ENCODE data around the gene C17orf50. TPM values are rescaled to one million over a fixed set of nuclear protein-coding genes. Genes with fewer than 3 reads are reported as not detected.
A peak's percentile ranks its signal among the peaks of the same experiment; 100 is the strongest.

The C17orf50 gene
- total and polyA plus RNA-seq, 2 of the 13 experiments (the other 11 are each of a cell fraction or from before 2014, with no cell fraction given), result not detected

DNA sequence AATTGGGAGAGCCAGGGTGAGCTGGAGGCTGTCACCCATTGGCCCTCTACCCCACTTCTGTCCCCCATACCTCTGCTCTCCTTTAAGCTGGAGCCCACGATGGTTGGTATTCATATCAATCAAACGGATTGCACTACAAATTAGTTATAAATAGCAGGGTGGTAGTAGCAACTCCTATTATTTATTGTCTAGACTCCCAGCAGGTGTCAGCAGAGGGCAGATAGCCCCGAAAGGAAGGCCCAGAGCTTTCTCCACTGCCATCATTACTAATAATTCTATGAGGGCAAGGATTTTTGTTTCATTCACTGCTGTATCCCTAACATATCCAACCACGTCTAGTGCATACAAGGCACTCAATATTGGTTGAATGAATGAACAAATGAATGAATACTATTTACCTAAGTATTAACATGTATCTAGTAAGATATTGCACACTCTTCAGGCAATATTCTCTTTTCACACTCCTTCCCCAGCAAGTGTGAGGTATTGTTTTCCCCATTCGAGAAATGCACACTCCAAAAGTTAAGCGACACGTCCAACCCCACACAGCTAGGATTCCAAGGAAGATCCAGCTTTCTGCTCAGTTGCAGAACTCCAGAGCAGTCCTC is 6.3 kb downstream of the C17orf50 start (continued):
- TF ChIP-seq HDAC2 (CRISPR knock-in tag; IDR thresholded peaks at IDR 0.05) (no peak), GATA4 (IDR thresholded peaks at IDR 0.05; ENCODE audit: borderline replicate concordance, low read depth) (no peak), ZNF761 (CRISPR knock-in tag; conservative IDR thresholded peaks at IDR 0.05) (no peak), HDAC1 (CRISPR knock-in tag; IDR thresholded peaks at IDR 0.05) (no peak), DPF2 (CRISPR knock-in tag; IDR thresholded peaks at IDR 0.05; ENCODE audit: borderline replicate concordance, low read depth) (no peak), ZNF235 (CRISPR knock-in tag; IDR thresholded peaks at IDR 0.05; ENCODE audit: borderline replicate concordance) (no peak), STAG1 (CRISPR knock-in tag; IDR thresholded peaks at IDR 0.05) (peak; percentile 39), TP53 (CRISPR knock-in tag; conservative IDR thresholded peaks at IDR 0.05) (no peak), THYN1 (CRISPR knock-in tag; IDR thresholded peaks at IDR 0.05; ENCODE audit: borderline replicate concordance, low read depth) (no peak)
- TF ChIP-seq, protein P1, sequence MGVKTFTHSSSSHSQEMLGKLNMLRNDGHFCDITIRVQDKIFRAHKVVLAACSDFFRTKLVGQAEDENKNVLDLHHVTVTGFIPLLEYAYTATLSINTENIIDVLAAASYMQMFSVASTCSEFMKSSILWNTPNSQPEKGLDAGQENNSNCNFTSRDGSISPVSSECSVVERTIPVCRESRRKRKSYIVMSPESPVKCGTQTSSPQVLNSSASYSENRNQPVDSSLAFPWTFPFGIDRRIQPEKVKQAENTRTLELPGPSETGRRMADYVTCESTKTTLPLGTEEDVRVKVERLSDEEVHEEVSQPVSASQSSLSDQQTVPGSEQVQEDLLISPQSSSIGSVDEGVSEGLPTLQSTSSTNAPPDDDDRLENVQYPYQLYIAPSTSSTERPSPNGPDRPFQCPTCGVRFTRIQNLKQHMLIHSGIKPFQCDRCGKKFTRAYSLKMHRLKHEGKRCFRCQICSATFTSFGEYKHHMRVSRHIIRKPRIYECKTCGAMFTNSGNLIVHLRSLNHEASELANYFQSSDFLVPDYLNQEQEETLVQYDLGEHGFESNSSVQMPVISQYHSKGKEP (CRISPR knock-in tag; IDR thresholded peaks at IDR 0.05), result no peak
- TF ChIP-seq, protein P2, sequence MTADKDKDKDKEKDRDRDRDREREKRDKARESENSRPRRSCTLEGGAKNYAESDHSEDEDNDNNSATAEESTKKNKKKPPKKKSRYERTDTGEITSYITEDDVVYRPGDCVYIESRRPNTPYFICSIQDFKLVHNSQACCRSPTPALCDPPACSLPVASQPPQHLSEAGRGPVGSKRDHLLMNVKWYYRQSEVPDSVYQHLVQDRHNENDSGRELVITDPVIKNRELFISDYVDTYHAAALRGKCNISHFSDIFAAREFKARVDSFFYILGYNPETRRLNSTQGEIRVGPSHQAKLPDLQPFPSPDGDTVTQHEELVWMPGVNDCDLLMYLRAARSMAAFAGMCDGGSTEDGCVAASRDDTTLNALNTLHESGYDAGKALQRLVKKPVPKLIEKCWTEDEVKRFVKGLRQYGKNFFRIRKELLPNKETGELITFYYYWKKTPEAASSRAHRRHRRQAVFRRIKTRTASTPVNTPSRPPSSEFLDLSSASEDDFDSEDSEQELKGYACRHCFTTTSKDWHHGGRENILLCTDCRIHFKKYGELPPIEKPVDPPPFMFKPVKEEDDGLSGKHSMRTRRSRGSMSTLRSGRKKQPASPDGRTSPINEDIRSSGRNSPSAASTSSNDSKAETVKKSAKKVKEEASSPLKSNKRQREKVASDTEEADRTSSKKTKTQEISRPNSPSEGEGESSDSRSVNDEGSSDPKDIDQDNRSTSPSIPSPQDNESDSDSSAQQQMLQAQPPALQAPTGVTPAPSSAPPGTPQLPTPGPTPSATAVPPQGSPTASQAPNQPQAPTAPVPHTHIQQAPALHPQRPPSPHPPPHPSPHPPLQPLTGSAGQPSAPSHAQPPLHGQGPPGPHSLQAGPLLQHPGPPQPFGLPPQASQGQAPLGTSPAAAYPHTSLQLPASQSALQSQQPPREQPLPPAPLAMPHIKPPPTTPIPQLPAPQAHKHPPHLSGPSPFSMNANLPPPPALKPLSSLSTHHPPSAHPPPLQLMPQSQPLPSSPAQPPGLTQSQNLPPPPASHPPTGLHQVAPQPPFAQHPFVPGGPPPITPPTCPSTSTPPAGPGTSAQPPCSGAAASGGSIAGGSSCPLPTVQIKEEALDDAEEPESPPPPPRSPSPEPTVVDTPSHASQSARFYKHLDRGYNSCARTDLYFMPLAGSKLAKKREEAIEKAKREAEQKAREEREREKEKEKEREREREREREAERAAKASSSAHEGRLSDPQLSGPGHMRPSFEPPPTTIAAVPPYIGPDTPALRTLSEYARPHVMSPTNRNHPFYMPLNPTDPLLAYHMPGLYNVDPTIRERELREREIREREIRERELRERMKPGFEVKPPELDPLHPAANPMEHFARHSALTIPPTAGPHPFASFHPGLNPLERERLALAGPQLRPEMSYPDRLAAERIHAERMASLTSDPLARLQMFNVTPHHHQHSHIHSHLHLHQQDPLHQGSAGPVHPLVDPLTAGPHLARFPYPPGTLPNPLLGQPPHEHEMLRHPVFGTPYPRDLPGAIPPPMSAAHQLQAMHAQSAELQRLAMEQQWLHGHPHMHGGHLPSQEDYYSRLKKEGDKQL (CRISPR knock-in tag; IDR thresholded peaks at IDR 0.05; ENCODE audit: low read depth), result no peak
- TF ChIP-seq, protein P3, sequence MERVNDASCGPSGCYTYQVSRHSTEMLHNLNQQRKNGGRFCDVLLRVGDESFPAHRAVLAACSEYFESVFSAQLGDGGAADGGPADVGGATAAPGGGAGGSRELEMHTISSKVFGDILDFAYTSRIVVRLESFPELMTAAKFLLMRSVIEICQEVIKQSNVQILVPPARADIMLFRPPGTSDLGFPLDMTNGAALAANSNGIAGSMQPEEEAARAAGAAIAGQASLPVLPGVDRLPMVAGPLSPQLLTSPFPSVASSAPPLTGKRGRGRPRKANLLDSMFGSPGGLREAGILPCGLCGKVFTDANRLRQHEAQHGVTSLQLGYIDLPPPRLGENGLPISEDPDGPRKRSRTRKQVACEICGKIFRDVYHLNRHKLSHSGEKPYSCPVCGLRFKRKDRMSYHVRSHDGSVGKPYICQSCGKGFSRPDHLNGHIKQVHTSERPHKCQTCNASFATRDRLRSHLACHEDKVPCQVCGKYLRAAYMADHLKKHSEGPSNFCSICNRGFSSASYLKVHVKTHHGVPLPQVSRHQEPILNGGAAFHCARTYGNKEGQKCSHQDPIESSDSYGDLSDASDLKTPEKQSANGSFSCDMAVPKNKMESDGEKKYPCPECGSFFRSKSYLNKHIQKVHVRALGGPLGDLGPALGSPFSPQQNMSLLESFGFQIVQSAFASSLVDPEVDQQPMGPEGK (CRISPR knock-in tag; IDR thresholded peaks at IDR 0.05), result no peak
- TF ChIP-seq, protein P4, sequence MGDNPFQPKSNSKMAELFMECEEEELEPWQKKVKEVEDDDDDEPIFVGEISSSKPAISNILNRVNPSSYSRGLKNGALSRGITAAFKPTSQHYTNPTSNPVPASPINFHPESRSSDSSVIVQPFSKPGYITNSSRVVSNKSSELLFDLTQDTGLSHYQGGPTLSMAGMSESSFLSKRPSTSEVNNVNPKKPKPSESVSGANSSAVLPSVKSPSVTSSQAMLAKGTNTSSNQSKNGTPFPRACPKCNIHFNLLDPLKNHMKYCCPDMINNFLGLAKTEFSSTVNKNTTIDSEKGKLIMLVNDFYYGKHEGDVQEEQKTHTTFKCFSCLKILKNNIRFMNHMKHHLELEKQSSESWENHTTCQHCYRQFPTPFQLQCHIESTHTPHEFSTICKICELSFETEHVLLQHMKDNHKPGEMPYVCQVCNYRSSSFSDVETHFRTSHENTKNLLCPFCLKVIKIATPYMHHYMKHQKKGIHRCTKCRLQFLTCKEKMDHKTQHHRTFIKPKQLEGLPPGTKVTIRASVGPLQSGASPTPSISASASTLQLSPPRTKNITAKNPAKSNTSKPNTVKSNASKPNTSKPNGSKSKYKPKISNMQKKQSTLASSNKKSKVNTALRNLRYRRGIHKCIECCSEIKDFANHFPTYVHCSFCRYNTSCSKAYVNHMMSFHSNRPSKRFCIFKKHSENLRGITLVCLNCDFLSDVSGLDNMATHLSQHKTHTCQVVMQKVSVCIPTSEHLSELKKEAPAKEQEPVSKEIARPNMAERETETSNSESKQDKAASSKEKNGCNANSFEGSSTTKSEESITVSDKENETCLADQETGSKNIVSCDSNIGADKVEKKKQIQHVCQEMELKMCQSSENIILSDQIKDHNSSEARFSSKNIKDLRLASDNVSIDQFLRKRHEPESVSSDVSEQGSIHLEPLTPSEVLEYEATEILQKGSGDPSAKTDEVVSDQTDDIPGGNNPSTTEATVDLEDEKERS (CRISPR knock-in tag; IDR thresholded peaks at IDR 0.05), result no peak
